ENCODE measurements around the gene NFKBIB. TPM values are rescaled to one million over a fixed set of nuclear protein-coding genes. Genes with fewer than 3 reads are reported as not detected.

Gene NFKBIB
- total RNA-seq, 1 experiment from 2014 or later: 51.2 TPM

GRCh38 chr19:38933544-38933943, 33.8 kb downstream of the NFKBIB start:
- Histone ChIP-seq H3K4me3 (replicated peaks in 1 of 2; ENCODE audit: low read depth in 1 of 2, low read length in 2 of 2) (no peak overlapping the region), H3K9me3 (ENCODE audit: control insufficient read depth in 1 of 2, insufficient read depth in 1 of 2, low read depth in 1 of 2, low read length in 2 of 2) (peaks cover 0 to 9% of the 10 kb centered on the region in 2 experiments; a peak in 1 of 4 replicates), H3K27me3 (ENCODE audit: insufficient read depth, low read length) (no peaks in the 10 kb centered on the region), H3K4me1 (ENCODE audit: control insufficient read depth in 1 of 2, insufficient read depth in 2 of 2, low read length in 2 of 2) (peaks cover 11 to 20% of the 10 kb centered on the region in 2 experiments; a peak in 3 of 4 replicates), H3K27ac (ENCODE audit: low read depth, low read length) (no peak overlapping the region), H3K9ac (ENCODE audit: low read length) (no peak overlapping the region), H3K9me2 (ENCODE audit: insufficient read depth) (no peaks in the 10 kb centered on the region), H2AFZ (ENCODE audit: low read depth, low read length, poor library complexity, severe bottlenecking) (no peak overlapping the region), H3K4me2 (ENCODE audit: low read length) (no peak overlapping the region), H3K36me3 (ENCODE audit: control insufficient read depth in 1 of 2, insufficient read depth in 2 of 2, low read length in 2 of 2) (peaks cover 7 to 25% of the 10 kb centered on the region in 2 experiments), H4K20me1 (ENCODE audit: insufficient read depth) (no peaks in the 10 kb centered on the region), H3K79me2 (ENCODE audit: insufficient read depth, low read length) (peaks cover 45% of the 10 kb centered on the region)
- intact Hi-C loops (cut with micrococcal nuclease): loop anchor here (5.0 to 10.0 kb wide), 3 partner anchors 201 to 419 kb away; no protein-coding TSS in a partner anchor
- POLR2A ChIA-PET: no interaction called here
- RAD21 ChIA-PET (ENCODE audit: low non-redundant PET in 1 of 2, low total read pairs in 2 of 2, uncharacterized antibody in 2 of 2, unreplicated experiment in 2 of 2): interaction anchor here in 1 of 2 experiments (0.7 kb wide), 1 partner anchor 124 kb away, joined by 3 read pairs; no protein-coding TSS in a partner anchor
- DNase-seq (ENCODE audit: low read depth, low spot score) (no peak), ATAC-seq (no peak)
- CTCF ChIA-PET: interaction anchor here (0.9 kb wide), 1 partner anchor 85 kb away, joined by 3 read pairs; no protein-coding TSS in a partner anchor
- TF ChIP-seq CTCF (IDR thresholded peaks at IDR 0.05 in 2 of 3, conservative IDR thresholded peaks at IDR 0.05 in 1 of 3; ENCODE audit: borderline replicate concordance in 1 of 3, insufficient read depth in 1 of 3, low read depth in 2 of 3, low read length in 2 of 3): no peak
- TF ChIP-seq FOSL1 (IDR thresholded peaks at IDR 0.05; ENCODE audit: low read depth): no peak
- TF ChIP-seq, protein P1, sequence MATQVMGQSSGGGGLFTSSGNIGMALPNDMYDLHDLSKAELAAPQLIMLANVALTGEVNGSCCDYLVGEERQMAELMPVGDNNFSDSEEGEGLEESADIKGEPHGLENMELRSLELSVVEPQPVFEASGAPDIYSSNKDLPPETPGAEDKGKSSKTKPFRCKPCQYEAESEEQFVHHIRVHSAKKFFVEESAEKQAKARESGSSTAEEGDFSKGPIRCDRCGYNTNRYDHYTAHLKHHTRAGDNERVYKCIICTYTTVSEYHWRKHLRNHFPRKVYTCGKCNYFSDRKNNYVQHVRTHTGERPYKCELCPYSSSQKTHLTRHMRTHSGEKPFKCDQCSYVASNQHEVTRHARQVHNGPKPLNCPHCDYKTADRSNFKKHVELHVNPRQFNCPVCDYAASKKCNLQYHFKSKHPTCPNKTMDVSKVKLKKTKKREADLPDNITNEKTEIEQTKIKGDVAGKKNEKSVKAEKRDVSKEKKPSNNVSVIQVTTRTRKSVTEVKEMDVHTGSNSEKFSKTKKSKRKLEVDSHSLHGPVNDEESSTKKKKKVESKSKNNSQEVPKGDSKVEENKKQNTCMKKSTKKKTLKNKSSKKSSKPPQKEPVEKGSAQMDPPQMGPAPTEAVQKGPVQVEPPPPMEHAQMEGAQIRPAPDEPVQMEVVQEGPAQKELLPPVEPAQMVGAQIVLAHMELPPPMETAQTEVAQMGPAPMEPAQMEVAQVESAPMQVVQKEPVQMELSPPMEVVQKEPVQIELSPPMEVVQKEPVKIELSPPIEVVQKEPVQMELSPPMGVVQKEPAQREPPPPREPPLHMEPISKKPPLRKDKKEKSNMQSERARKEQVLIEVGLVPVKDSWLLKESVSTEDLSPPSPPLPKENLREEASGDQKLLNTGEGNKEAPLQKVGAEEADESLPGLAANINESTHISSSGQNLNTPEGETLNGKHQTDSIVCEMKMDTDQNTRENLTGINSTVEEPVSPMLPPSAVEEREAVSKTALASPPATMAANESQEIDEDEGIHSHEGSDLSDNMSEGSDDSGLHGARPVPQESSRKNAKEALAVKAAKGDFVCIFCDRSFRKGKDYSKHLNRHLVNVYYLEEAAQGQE (IDR thresholded peaks at IDR 0.05; ENCODE audit: low read depth): no peak
- TF ChIP-seq, protein P2, sequence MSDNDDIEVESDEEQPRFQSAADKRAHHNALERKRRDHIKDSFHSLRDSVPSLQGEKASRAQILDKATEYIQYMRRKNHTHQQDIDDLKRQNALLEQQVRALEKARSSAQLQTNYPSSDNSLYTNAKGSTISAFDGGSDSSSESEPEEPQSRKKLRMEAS (IDR thresholded peaks at IDR 0.05): no peak
- no peak for TF ChIP-seq SIN3A (IDR thresholded peaks at IDR 0.05; ENCODE audit: low read depth)
- no peak for TF ChIP-seq EZH2phosphoT487 (IDR thresholded peaks at IDR 0.05; ENCODE audit: borderline replicate concordance)
- no peak for TF ChIP-seq ZBTB33 (IDR thresholded peaks at IDR 0.05; ENCODE audit: extremely low read depth, insufficient replicate concordance, low read length)
- no peak for TF ChIP-seq ELF1 (IDR thresholded peaks at IDR 0.05; ENCODE audit: borderline replicate concordance, low read depth)
- no peak for TF ChIP-seq POLR2A (IDR thresholded peaks at IDR 0.05; ENCODE audit: borderline replicate concordance, extremely low read depth, insufficient read depth, insufficient read length)
- TF ChIP-seq TCF7L2 (IDR thresholded peaks at IDR 0.05; ENCODE audit: borderline replicate concordance, extremely low read depth, insufficient read depth, insufficient read length): no peak
- no peak for TF ChIP-seq CEBPB (IDR thresholded peaks at IDR 0.05; ENCODE audit: low read depth)
- no peak for TF ChIP-seq ZFX (IDR thresholded peaks at IDR 0.05)
- TF ChIP-seq EGR1 (IDR thresholded peaks at IDR 0.05; ENCODE audit: low read depth): no peak
- TF ChIP-seq CBX3 (IDR thresholded peaks at IDR 0.05; ENCODE audit: low read depth): no peak
- no peak for TF ChIP-seq SP1 (IDR thresholded peaks at IDR 0.05; ENCODE audit: low read depth)
- no TSS peak for BruUV-seq (replicated peaks)
